Endodermal cell (in vitro differentiated cells): Measurements from ENCODE around the gene AADACL3. TPM values are rescaled to one million over a fixed set of nuclear protein-coding genes. Genes with fewer than 3 reads are reported as not detected.

Experiments used
- DNase-seq: peaks from one replicate; pipeline ENCODE4 v3.0.0-alpha.2; 2017
- H3K27ac ChIP-seq: 2 replicates; pipeline ENCODE4 v1.5.1; 2013; ENCODE audit warnings: mild to moderate bottlenecking, low read depth, low read length, moderate library complexity
- H3K27me3 ChIP-seq: 2 replicates; pipeline ENCODE4 v1.6.1; 2013; ENCODE audit warnings: mild to moderate bottlenecking, low read length, moderate library complexity; ENCODE audit not compliant: insufficient read depth, control insufficient read depth, poor library complexity, severe bottlenecking
- H3K36me3 ChIP-seq: 2 replicates; pipeline ENCODE4 v1.7.0; 2013; ENCODE audit warnings: mild to moderate bottlenecking, low read length, moderate library complexity; ENCODE audit not compliant: control insufficient read depth, insufficient read depth
- H3K4me1 ChIP-seq: one replicate; pipeline ENCODE4 v1.7.0; 2013; ENCODE audit warnings: low read length; ENCODE audit not compliant: control insufficient read depth, insufficient read depth
- H3K4me3 ChIP-seq: 2 replicates; pipeline ENCODE4 v1.5.1; 2013; ENCODE audit warnings: mild to moderate bottlenecking, low read length, moderate library complexity
- H3K9ac ChIP-seq: 2 replicates; pipeline ENCODE4 v1.6.1; 2013; ENCODE audit warnings: mild to moderate bottlenecking, low read length, moderate library complexity; ENCODE audit not compliant: poor library complexity, severe bottlenecking; ENCODE audit errors: extremely low read depth
- H3K9me3 ChIP-seq: 2 replicates; pipeline ENCODE4 v1.6.1; 2013; ENCODE audit warnings: mild to moderate bottlenecking, low read length, moderate library complexity; ENCODE audit not compliant: control insufficient read depth
- H3K27ac Mint-ChIP-seq: 2 replicates; pipeline ENCODE4 v1.8.0; 2020; ENCODE audit warnings: mixed read lengths
- H3K27me3 Mint-ChIP-seq: 2 replicates; pipeline ENCODE4 v1.8.0; 2021; ENCODE audit warnings: mild to moderate bottlenecking, mixed read lengths; ENCODE audit not compliant: insufficient read depth
- H3K36me3 Mint-ChIP-seq: 2 replicates; pipeline ENCODE4 v1.8.0; 2020; ENCODE audit warnings: low read depth, mixed read lengths
- H3K4me1 Mint-ChIP-seq: 2 replicates; pipeline ENCODE4 v1.8.0; 2020; ENCODE audit warnings: mixed read lengths
- H3K4me3 Mint-ChIP-seq: 2 replicates; pipeline ENCODE4 v1.8.0; 2020; ENCODE audit warnings: mild to moderate bottlenecking, moderate library complexity, mixed read lengths
- H3K9me3 Mint-ChIP-seq: 2 replicates; pipeline ENCODE4 v1.8.0; 2020; ENCODE audit warnings: mild to moderate bottlenecking, mixed read lengths
- CTCF ChIP-seq: fragments of 200-600 bp; sonication (generic); conservative IDR thresholded peaks from 2 replicates; pipeline ENCODE4 v1.5.0; 2021; ENCODE audit warnings: antibody characterized with exemption, mild to moderate bottlenecking
- WGBS, 2 experiments: methylation state at CpG; one replicate each; pipeline versions ENCODE4 v1.1.5 to v1.1.7; 2013; ENCODE audit warnings: missing lambda C conversion rate in 2 of 2, mixed read lengths in 1 of 2; ENCODE audit not compliant: insufficient coverage in 1 of 2, insufficient read length in 1 of 2; 5-methylcytosine and 5-hydroxymethylcytosine counted together
- total RNA-seq, 2 donors: library from RNA; stranded (reverse); fragmentation: NEBNext Ultra II Directional in 1 of 2; extraction: Animal tissue kit (Norgen Biotek cat#: 25700) in 1 of 2; gene quantifications; 2 replicates in 1 of 2; 3 replicates in 1 of 2; pipeline ENCODE4 v1.2.1, GENCODE V29; 2021

Gene AADACL3
- total RNA-seq, 2 donors from 2014 or later, result 0.24 TPM; not detected in 1

- Mint-ChIP-seq H3K27ac (no peak overlapping the region), H3K4me3 (no peak overlapping the region), H3K4me1 (no peaks in the 10 kb centered on the region), H3K9me3 (no peaks in the 10 kb centered on the region), H3K27me3 (peaks cover 7% of the 10 kb centered on the region), H3K36me3 (no peaks in the 10 kb centered on the region)
- Histone ChIP-seq H3K9me3 (no peaks in the 10 kb centered on the region), H3K4me3 (no peak overlapping the region), H3K27ac (no peak overlapping the region), H3K9ac (no peak overlapping the region), H3K4me1 (no peaks in the 10 kb centered on the region), H3K36me3 (no peaks in the 10 kb centered on the region), H3K27me3 (no peaks in the 10 kb centered on the region)
- no peak for TF ChIP-seq CTCF
- WGBS, 2 experiments, result 81 to 94% methylated on average over 4 to 5 of the region's 5 CpGs
- no peak for DNase-seq
Measured at GRCh38 chr1:12771186-12771585, 55.3 kb downstream of the AADACL3 start.

- no peak for DNase-seq
- Histone ChIP-seq H3K4me3 (no peak overlapping the region), H3K27ac (no peak overlapping the region), H3K9me3 (no peaks in the 10 kb centered on the region), H3K9ac (no peak overlapping the region), H3K36me3 (no peaks in the 10 kb centered on the region), H3K4me1 (no peaks in the 10 kb centered on the region), H3K27me3 (no peaks in the 10 kb centered on the region)
- Mint-ChIP-seq H3K9me3 (no peaks in the 10 kb centered on the region), H3K36me3 (no peaks in the 10 kb centered on the region), H3K27me3 (peaks cover 7% of the 10 kb centered on the region), H3K27ac (no peak overlapping the region), H3K4me3 (no peak overlapping the region), H3K4me1 (no peaks in the 10 kb centered on the region)
- WGBS, 2 experiments, result 86 to 89% methylated on average over 2 to 5 of the region's 5 CpGs
- TF ChIP-seq CTCF, result no peak
Measured at GRCh38 chr1:12772520-12772919, 56.6 kb downstream of the AADACL3 start.

- no peaks in the 10 kb centered on the region for H3K27me3 ChIP-seq
- no peaks in the 10 kb centered on the region for H3K4me1 Mint-ChIP-seq
- H3K36me3 ChIP-seq, result no peaks in the 10 kb centered on the region
- H3K4me1 ChIP-seq, result no peaks in the 10 kb centered on the region
- DNase-seq, result no peak
- H3K4me3 ChIP-seq, result no peak within 1 kb of the TSS
- no peaks in the 10 kb centered on the region for H3K9me3 ChIP-seq
- TF ChIP-seq CTCF, result no peak
- no peaks in the 10 kb centered on the region for H3K36me3 Mint-ChIP-seq
- no peak within 1 kb of the TSS for H3K27ac ChIP-seq
- peaks cover 7% of the 10 kb centered on the region for H3K27me3 Mint-ChIP-seq
- no peak within 1 kb of the TSS for H3K4me3 Mint-ChIP-seq
- no peak within 1 kb of the TSS for H3K9ac ChIP-seq
- 90 to 92% methylated on average over 3 to 5 of the region's 5 CpGs for WGBS, 2 experiments
- no peak within 1 kb of the TSS for H3K27ac Mint-ChIP-seq
- no peaks in the 10 kb centered on the region for H3K9me3 Mint-ChIP-seq
Measured at GRCh38 chr1:12773438-12773837, 57.5 kb downstream of the AADACL3 start, which contains the start of gene PRAMEF12. Gene PRAMEF12, plus strand, starts transcription at chr1:12773738. Its CDS starts 1,130 bp downstream, at chr1:12774868.
